ACHN (cell line): ENCODE measurements around the gene IL1RAP.
"Not testable (repeated sequence)": the region's sequence is repeated elsewhere in the genome, so short reads cannot be mapped to it uniquely, and the experiment has no call there.

ENCODE experiments used
- DNase-seq: peaks from one replicate; pipeline ENCODE4 v3.0.0-alpha.2; 2015
- in situ Hi-C: cut with HindIII; loops from 2 replicates; pipeline ENCODE4 v1.10.0; 2017; ENCODE audit warnings: low sequenced_read_pairs, low pct_ligation_motif_present, low pct_unique_long_range_greater_than_20kb

IL1RAP gene

DNA sequence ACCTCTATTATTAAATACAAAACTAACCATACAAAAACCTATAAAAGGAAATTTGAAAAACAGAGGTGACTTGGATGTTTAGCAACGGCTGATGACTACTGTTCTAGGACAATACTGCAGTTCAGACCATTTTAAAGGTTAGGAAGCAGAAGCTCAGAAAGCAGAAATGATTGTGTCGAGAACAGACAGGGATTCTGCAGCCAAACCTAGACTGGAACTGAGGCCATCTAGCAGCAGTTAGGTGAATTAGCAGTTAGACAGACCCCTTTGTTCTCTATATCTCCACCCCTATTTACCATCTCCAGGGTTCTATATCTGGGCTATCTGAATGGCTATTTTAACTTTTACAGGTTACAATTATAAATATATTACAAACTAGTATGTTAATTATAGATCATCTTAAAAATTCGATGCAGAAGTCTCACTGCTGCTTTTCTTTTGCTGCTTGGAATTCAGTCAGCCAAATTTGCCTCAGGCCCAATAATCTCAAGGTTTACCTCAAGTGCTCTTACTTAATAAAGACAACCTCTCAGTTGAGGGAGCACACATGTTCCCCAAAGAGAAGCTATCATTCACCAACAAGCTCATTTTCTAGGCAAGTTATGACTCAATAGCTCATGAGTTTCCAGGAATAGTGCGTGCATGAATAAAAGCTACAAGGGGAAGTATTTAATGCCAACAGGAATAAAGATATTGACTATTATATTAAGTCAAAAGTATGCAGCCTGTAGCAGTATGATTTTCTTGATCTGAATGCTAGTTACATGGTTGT lies 9.3 kb upstream of the IL1RAP start:
- in situ Hi-C loops, result no loop called here
- peak; percentile 10 for DNase-seq

DNA sequence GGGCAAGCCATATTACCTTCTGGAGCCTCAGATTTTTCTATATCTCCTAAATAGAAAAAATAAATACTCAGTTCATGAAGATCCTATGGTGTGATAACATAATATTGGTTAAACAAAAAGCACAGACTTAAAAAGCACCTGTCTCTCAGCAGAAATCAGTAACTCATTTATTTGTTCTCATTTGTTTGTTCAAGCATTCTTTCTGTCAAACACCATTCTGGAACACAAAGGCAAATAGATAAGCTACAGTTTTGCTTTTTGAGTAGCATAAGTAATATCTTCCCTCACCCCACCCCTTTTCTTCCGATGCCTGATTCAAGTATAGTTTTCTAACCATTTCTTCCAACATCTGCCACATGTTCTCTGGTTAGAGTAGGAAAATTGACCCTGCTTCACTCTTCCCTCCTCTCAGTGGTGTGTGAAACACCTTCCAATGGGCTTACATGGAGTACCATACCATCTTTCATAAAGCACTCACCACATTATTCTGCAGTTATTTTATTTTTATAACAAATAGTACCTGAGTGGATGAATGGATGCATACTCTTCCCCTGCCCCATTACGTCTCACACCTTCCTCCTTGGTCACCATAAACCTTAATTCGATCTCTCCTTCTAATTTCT lies 8.4 kb upstream of the IL1RAP start:
- no peak for DNase-seq
- in situ Hi-C loops, result no loop called here

DNA sequence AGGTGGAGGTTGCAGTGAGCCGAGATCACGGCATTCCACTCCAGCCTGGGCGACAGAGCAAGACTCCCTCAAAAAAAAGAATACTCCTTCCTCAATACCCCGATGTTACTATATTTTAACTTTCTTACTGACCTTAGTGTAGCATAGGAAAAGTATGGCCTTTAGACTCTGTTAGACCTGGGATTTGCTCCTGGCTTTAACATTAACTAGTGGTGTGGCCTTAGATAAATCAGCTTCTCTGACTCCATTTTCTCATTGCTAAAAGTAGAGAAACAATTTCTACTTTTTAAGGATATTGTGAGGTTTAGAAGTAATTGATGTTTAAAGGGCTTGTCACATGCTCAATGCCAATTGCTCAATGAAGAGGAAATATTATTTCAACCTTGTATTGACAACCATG lies 7.6 kb upstream of the IL1RAP start:
- in situ Hi-C loops, result no loop called here
- DNase-seq, result no peak

DNA sequence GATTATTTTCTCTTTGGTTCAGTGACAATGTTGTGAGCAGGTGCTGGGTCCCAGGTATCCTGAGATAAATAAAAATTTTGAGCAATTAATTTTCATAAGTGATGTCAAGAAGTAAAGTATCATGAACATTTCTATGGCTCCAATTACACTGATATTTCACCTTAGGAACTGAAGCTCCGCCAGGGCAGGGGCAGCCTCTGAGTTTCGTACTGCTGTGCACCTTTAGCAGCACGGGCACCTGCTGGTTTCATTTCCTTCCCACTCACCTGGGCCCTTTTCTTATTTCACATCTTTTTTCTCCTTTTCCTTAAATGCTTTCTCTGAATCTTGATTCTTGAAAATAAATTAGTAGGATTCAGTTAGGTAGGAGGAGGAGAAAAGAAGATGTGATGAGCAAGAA lies 1.2 kb upstream of the IL1RAP start:
- in situ Hi-C loops, result no loop called here
- DNase-seq, result no peak

DNA sequence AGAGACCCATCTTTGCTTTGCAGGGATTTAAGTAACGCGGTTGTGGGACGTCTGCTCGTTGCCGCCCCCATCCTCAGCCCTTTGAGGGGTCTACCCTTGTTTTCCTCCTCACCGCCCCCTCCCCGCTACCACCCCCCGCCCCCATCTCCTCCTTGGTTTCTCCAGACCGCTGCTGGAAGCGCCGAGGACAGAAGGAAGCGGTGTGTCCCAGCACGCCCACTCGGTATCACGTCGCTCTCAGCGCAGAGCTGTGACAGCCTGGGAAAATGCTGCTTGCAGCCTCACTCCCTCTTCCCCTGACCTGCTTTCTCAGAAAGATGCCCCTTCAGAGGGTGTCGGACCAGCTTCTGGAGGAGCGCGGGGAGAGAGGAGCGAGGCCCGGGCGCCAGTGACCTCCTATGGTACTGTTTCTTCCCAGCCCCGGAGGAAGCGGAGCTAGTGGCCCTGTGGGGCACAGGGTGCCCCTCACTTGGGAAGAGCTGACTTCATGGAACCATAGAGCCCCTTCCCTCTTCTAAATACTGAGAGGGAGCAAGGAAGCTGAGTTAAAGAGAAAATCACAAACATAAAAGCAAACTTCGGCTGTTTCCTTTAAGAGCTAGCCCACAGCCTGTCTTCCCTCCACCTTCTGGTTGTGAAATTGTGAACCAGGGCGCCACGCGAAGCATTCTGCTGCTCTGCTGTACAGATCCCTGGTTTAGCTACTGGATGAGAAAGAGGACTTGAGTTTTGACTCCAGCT lies 698 bp downstream of the IL1RAP start:
- peak; percentile 46 for DNase-seq
- in situ Hi-C loops, result no loop called here

DNA sequence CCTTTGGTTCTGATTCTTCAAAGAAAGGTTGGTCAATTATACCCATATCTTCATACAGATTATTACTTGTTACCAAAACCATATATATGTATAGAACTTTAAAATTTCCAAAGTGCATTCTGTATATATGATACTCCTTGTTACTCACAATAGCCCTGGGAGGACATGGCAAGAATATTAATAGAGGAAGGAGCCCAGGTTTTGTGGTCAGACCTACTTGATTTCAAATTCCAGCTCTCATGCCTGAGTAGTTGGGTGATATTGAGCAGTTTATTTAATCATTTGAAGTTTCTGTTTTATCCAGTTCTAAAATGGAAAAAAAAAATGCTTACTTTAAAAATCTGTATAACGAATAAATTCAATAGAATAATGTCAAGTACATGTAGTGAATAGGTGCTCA lies 2.5 kb downstream of the IL1RAP start:
- in situ Hi-C loops, result no loop called here
- DNase-seq, result no peak

DNA sequence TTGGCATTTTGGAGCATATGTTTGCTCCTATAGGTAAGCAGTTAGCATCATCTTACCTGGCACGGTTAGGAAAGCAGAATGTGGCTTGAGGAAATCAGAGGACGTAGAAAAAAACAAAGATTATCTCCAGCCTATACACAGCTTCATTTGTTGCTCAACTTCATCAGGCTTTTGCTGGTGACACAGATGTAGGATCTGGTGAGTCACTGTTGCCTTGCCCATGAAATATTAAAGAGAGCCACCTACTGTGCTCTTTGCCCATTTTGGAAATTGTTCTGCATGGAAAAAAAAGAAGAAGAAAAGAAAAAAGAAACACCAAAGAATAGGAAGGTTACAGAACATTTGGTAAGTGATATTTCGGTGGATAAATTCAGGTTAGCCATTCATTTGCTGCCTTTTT lies 3.8 kb downstream of the IL1RAP start:
- no peak for DNase-seq

DNA sequence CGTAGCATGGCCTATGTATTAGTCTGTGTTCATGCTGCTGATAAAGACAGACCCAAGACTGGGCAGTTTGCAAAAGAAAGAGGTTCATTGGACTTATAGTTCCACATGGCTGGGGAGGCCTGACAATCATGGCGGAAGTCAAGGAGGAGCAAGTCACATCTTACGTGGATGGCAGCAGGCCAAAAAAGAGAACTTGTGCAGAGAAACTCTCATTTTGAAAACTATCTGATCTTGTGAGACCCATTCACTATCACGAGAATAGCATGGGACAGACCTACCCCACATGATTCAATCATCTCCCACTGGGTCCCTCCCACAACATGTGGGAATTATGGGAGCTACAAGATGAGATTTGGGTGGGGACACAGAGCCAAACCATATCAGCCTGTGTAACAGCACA lies 4.6 kb downstream of the IL1RAP start:
- DNase-seq, in situ Hi-C loops: not testable (repeated sequence)

More for the DNA sequence above, 3.8 kb downstream of the IL1RAP start:
- in situ Hi-C loops, result no loop called here

DNA sequence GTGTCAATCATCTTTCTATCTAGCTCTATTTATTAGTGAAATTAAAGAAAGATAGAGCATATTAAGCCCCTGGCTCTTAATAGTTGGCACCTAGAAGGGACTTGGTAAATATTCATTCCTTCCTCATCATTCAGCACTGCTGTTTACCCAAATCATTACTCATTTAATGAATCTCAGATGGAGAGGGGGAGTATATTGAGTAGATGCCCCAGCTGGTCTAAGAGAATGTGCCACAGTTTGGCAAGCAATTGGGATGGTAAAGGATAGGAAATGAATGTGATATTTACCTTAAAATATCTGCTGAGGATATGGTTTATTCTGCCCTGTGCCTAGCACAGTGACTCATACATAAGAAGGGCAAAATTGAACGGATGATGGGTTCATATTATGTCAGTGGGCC lies 6.0 kb downstream of the IL1RAP start:
- DNase-seq, result no peak
- in situ Hi-C loops, result no loop called here

DNA sequence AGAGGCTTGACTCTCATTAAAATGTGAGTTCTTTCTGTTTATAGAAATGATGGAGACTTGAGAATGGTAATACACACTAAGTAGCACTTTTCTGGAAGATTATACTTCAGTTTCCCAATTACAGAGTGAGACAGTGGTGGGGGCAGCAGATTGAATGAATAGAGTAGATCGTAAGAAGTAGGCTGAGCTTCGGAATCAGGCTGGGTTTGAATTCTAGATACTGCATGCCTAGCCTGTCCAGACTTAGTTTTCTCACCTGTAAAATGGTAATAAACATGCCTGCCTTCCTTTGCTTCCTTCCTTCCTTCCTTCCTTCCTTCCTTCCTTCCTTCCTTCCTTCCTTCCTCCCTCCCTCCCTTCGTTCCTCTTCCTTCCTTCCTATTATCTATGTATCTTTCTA lies 8.1 kb downstream of the IL1RAP start:
- in situ Hi-C loops, result no loop called here
- DNase-seq, result no peak

DNA sequence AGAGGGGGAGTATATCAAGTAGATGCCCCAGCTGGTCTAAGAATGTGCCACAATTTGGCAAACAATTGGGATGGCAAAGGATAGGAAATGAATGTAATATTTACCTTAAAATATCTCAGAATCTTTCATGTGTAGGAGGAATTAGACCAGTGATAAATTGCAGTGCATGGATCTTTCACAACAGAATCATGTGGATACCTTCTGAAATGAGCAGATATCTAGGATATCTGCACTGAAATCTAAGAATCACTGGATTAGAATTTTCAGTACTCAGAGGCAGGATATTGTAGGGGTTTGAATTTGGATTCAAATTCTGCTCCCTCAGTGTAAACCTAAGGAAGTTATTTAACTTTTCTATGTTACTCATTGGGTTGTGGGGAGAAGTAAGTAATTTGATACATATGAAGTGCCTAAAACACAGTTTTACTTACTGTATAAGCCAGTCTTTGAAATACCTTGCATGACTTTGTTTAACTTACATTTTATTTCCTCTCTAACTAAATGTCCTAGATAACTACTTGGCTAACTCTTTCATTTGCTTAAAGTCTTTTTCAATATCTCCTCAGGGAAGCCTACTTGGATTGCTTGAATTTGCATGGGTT lies 8.8 kb downstream of the IL1RAP start:
- in situ Hi-C loops, result no loop called here
- DNase-seq, result no peak

DNA sequence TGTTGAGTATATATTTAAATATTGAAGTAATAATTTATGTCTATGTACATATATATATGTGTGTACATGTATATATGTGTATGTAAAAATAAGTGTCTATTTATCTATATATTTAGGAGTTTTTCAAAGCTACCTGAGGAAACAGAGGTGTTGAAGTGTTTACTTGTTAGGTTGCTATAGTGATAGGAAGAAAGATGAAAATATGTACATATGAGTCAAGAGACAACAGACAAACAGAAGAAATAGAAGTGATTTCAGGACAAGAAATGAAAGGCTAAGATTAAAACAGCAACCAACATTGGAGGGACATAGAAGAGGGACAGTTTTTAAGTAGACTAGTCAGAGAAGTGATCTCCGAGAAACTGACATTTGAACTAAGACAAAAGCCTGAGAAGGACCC lies 11.1 kb downstream of the IL1RAP start:
- DNase-seq, result no peak
- in situ Hi-C loops, result no loop called here

DNA sequence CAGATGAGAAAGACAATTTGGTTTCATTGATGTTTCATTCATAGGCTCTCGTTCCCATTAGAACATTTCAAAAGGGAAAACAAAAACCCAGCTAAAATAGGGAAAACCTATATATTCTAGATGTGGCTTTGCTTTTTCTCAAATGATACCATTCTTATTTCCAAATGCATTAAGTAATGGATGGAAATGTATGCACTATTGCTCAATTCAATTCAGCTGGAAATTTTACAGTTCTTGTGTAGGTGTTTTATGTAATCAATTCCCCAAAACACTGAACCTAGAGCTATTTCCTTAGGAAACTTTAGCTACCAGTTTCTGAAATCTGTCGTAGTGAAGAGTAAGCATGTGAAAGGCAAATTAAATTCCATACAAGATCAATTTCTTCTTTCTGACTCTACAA lies 11.7 kb downstream of the IL1RAP start:
- no peak for DNase-seq
- in situ Hi-C loops, result no loop called here

DNA sequence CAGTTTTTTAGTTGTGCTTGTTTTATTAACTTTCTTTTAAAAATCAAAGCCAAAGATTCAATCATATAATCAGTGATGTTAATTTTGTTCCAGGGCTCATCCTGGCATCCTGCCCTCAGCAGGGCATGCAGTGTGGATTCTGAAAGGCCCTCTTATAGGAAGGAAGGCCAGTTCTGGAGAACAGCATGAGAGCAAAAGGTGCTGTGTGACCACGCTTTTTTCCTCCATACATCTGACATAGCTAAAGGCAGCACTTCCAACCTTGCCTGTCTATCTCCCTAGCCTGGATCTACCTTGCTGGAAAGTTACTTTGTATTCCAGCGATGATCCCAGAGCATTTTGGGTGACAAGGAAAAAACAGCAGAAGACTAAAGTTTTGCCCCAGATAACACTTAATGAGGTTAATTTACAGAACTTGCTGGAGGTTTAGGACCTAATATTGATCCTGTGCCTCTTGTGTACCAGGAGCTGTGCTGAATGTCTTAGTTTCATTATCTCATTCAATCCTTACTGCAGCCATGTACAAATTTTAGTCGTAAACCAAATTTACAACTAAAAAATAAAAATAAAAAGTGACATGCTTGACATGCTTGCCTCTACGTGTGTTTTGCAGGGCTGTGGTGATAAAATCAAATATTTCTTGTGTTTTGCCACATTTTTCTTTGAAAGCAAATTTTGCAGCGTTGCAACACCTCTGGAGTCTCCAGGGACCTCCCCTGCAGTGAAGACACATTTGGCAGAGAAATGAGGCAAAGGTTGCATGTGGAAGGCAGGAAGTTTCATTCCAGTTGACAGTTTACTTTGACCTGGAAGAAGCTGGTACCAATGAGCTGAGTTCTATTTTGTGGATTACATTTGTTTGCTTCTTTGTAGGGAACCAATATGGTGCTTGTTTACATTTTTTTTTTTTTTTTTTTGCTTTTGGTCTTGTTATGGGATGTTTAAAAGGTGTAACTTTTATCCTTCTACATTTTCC lies 13.2 kb downstream of the IL1RAP start:
- no peak for DNase-seq
- in situ Hi-C loops, result no loop called here

DNA sequence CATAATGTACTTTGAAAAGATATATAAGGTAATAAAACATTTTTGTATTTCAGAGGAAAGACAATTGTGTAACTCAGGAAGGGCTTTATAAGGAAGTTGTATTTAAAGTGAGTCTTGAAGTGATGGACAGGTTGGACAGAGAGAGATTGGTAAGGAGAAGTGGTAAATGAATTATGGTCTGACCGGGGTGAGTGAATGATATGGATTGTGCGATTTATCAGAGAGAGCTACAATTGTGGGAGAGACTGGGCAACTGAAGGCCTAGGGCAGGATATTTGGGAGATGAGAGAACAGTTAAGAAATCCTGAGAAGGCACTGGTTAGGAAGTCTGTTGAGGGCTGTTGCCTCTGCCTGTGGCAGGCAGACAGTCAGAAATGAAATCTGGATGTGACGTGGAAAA lies 14.8 kb downstream of the IL1RAP start:
- DNase-seq, result no peak
- in situ Hi-C loops, result no loop called here

DNA sequence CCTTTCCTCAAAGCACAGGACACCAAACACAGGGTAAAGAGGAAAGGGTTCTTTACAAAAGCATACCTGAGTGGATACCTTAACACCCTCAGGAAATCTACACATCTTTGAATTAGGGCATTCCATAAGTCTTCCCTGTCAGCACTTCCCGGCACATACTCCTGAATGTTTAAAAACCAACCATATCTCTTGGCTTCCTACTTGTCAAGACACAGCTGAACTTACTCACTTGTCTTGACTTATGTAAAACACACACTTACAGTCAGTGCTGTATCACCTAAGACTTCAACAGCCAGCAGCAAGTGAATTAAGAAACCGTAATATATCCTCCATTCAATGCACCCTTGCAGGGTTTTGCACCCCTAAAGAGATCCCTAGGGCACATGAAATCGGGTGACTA lies 17.5 kb downstream of the IL1RAP start:
- in situ Hi-C loops, result no loop called here
- no peak for DNase-seq

DNA sequence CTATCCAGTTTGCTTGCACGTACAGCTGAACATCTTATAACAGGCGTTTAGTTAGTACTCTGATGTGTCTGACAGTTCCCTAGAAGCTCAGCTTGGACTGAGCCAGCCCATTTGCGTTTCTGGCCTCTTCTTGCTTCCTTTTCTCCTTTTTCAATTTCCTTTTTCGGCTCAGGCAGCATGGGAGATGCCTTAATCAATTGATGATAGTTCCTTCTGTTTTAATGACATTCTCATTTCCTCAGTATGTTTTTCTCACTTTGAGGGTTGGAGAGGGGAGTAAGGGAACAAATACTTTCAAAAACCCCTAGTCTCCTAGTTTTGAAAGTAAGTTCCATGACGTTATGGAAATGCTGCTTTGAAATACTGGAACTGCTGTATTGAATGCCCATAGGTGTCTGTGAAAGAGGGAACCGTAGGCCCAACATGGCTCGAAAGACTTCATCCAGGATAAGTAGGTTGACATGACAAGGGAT lies 18.9 kb downstream of the IL1RAP start:
- in situ Hi-C loops, result no loop called here
- no peak for DNase-seq
